Activated CD4-positive, alpha-beta T cell treated with anti-CD3 and anti-CD28 coated beads for 24 hours (primary cell): ENCODE measurements around the gene NEU3.
"Not testable (repeated sequence)": the region's sequence is repeated elsewhere in the genome, so short reads cannot be mapped to it uniquely, and the experiment has no call there.

Source experiments
- DNase-seq, 2 donors: peaks; one replicate each; pipeline ENCODE4 v3.0.0-alpha.2; 2020; ENCODE audit warnings: low read depth in 2 of 2

NEU3 gene

GRCh38 chr11:74984070-74984469, 4.7 kb upstream of the NEU3 start:
- no peak for DNase-seq

DNA sequence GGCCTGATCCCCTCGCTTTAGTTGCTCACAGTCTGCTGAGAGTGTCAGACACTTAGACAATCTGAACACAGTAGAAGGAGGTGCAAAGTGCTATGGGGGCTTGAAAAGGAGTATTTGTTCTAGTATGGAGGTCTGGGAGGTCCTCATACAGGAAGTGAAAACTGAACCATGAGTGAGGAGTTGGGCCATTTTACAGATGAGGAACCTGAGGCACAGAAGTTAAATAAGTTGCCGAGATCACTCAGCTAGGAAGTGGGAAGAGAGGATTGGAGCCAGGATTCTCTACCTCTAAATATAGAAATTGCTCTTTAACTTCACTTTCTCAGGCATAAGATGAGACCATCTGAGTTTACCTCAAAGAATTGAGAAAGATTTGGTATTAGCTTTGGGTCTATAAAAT, 4.0 kb upstream of the NEU3 start:
- no peak for DNase-seq

- no peak for DNase-seq
Observed at GRCh38 chr11:74989260-74989638, 516 bp downstream of the NEU3 start.

DNA sequence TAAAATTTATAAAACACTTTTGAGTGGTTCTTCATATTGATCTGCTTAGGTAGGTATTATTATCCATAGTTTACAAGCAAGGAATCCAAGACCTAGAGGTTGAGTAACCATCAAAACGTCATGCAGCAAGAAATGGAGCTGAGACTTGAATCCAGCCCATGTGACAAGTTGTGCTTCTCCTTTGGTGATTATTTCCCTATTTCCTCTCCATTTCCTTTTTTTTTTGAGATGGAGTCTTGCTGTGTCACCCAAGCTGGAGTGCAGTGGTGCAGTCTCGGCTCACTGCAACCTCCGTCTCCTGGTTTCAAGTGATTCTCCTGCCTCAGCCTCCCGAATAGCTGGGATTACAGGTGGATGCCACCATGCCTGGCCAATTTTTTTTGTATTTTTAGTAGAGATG, 1.4 kb downstream of the NEU3 start:
- DNase-seq = not testable (repeated sequence)

- DNase-seq = no peak
Observed at GRCh38 chr11:74990941-74991340, 2.2 kb downstream of the NEU3 start.

- DNase-seq = no peak
Observed at GRCh38 chr11:74992852-74993251, 4.1 kb downstream of the NEU3 start.

DNA sequence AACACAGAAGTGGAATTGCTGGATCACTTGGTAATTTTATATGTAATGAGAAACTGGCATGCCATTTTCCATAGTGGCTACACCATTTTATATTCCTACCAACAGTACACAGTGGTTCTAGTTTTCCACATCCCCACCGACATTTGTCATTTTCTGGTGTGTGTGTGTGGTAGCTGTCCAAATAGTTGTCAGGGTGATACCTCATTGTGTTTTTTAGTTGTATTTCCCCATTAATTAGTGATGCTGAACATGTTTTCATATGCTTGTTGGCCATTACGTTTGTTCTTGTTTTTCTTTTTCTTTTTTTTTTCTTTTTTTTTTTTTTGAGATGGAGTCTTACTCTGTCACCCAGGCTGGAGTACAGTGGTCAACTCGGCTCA, 12.2 kb downstream of the NEU3 start:
- DNase-seq = no peak

GRCh38 chr11:75001686-75002085, 13.0 kb downstream of the NEU3 start:
- DNase-seq = no peak

DNA sequence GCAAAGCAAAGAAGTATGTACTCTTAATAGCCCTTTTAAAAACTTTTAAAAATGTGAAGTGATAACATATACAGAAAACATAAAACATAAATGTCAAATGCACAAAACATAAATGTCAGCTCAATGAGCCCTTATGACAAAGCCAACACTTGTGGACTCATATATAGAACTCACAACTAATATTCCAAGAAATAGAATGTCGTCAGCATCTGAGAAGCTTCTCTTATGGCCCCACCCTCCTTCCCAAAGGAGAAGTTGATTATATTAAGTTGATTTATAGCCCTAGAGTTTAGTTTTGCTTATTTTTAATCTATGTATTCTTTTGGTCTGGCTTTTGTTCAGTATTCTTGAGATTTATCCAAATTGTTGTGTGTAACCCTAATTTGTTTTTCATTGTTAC, 13.8 kb downstream of the NEU3 start:
- no peak for DNase-seq

DNA sequence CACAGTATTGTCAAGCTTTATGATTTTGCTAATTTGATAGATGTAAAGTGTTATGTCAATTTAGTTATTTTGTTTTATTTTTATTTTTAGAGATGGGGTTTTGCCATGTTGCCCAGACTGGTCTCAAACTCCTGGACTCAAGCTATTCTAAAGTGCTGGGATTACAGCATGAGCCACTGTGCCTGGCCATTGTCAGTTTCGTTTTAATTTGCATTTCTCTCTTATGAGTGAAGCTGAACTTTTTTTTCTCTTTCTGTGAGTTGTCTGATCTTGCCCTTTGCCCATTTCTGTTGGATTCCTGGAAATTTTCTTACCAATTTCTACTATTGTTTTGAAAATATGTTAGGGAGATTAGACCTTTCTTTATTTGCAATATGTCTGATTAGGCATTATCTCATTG, 15.5 kb downstream of the NEU3 start:
- DNase-seq = no peak

DNA sequence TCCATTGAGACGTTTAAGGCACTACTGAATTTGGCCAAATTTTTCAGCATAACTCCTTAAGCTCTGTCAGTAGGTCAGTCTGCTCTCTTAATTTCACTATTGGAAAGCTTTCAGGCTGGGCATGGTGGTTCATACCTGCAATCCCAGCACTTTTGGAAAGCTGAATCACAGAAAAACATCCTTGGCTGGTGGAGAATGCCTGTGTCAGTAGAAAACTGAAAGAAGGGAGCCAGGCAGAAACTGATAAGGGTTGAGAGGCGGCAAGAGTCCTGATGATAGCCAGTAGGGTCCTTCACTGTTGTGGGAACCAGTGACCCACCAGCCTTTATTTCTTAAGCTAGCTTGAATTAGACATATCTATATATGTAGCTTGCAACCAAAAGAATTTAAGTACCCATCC, 22.6 kb downstream of the NEU3 start:
- no peak for DNase-seq

DNA sequence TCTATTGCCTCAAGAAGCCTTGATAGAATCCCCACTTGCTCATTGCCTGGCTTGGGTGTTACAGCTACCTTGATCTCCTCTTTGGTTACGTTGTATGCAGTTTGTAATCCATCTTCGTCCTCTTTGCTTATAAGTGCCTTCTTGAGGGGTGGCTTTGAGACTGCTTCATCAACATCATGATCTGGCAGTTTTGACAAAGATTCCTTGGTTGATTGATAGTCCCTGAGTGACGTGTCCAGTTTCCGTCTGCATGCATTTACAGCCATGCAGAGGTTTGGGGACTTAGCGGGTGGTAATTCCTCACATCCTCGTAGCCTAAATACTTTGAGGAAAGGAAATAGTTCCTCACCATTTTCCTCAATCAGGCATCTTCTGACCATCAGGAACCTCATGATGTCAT, 23.1 kb downstream of the NEU3 start:
- no peak for DNase-seq

DNA sequence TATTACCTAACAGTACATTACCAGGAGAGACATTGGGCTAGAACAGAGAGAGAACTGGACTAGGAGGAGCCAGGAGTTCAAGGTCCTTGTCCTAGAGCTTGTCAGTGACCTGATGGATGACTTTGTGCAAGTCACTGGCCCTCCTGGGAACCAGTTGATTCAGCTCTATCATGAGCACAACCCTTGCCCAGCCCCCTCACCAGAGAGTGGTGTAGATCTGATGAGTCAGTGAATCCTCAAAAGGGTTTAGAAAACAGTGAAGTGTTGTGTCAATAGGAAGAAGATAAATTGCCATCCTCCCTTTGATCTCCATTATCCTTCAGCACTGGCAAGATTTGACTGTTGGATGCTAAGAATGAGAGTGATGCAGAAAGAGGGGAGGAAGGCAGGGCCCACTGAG, 24.3 kb downstream of the NEU3 start:
- no peak for DNase-seq

DNA sequence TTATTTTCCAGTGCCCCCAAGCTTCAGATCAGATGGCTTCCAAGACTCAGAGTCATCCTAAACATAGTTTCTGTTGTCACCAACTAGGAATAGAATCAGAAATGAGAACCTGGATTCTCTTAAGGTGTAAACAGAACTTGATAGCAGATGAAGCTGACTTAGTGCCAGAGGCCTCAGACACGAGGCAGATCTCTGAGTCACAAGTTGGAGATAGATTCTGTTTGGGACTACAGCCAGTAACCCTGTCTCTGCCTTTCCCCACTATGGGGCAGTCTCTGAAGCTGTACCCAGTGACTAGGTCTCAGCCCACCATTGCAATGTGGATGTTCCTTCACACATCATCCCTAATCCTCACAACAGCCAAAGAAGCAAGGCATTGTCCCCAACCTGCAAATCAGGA, 25.4 kb downstream of the NEU3 start:
- DNase-seq = no peak

DNA sequence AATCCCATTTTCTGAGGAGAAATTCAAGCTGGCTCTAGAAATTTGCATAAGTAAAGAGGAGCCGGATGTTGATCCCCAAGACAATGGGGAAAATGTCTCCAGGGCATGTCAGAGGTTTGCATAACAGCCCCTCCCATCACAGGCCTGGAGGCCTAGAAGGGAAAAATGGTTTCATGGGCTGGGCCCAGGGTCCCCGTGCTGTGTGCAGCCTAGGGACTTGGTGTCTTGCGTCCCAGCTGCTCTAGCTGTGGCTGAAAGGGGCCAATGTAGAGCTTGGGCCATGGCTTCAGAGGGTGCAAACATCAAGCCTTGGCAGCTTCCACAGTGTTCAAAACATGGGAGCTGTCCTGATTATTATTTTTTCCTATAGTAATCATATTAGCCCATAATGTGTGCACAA, 30.5 kb downstream of the NEU3 start:
- not testable (repeated sequence) for DNase-seq

GRCh38 chr11:75020328-75020727, 31.6 kb downstream of the NEU3 start:
- DNase-seq = not testable (repeated sequence)

- DNase-seq = no peak
Observed at GRCh38 chr11:75022296-75022695, 33.6 kb downstream of the NEU3 start.

GRCh38 chr11:75022759-75023396, 34.1 kb downstream of the NEU3 start:
- peak; percentile 62 to 71 for DNase-seq

DNA sequence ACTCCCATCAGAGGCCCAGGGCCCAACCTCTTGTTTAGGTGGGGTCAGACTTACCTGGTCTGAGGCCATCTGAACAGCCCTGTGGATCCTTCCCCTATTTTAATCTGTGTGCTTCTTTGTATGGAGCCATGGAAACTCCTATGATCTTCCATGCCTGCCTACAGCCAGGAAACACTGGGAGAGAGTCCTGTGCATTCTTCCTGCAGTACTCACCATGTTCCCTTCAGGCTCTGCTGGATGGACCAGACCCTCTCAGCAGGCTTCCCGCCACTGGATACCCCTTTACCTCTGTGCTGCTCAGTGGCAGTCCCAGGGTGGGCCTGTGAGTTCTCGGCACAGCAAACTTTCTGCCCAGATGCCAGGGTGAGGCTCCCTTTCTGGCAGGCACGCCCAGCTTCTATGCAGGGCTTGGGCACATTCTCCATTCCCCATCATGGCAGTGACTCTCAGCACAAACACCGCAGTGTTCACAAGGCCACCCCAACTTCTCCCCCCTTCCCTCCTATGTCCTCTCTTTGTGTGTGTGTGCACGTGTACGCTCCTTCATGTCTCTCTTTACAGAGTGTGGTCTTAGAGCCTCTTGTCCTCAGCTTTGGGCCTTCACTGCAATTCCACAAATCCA, 34.8 kb downstream of the NEU3 start:
- DNase-seq = no peak

GRCh38 chr11:75024068-75024449, 35.3 kb downstream of the NEU3 start:
- no peak for DNase-seq

DNA sequence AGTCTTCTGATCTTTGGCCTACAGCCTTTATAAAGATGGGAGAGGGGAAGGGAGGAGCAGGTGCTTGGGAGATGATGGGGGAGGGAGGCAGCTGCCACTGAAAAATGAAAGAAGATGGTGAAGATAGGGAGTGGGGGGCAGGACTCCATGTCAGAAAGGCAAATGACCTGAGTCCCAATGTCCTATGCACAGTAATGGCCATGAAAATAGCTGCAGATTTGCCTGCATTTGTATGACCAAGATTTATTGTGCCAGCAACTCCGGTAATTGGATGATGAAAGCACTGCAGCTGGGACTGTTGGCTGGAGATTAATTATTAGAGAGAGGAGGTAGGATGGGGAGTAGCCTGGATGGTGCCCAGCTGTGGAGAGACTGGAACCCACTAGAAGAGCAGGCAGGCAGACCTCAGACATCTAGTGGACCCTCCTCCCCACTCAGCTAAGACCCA, 36.1 kb downstream of the NEU3 start:
- no peak for DNase-seq

DNA sequence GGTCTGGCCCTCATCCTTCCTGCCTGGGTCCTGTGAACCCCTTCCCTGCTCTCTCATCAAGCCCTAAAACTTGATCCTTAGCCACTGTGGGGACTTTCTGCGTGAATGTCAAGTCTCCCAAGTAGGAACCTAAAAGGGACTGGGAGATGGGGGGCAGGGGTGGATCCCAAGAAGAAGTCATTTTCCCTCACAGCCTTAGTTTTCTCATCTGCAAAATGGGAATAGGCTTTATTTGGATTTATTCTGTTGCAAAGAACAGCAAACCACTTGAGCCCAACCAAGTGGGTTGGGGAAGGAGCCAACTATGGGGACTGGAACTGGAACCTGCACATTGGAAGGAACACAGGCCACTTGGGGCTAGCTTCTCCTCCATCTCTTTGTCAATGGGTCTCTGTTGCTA, 36.8 kb downstream of the NEU3 start:
- no peak for DNase-seq

DNA sequence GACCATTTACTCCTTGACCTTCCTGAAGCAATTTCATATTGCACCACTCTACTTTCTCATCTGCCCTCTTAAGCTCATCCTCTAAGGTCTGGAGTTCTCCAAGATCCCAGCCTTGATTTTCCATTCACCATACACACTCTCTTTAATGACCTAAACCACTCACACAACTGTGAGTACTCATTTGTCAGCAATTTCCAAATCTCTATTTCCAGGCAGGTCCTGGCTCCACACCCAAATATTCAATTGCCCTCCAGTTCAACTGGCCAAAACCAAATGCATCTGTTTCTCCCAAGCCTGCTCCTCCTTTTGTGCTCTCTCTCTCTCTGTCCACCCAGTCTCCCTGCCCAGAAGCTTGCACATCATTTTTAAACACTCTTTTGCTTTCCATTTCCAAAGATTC, 39.6 kb downstream of the NEU3 start:
- no peak for DNase-seq

GRCh38 chr11:75028724-75029123, 40.0 kb downstream of the NEU3 start:
- DNase-seq = no peak
